Stomach (tissue), 4 donors: ENCODE data around the gene PUS3.

ENCODE experiments used
- POLR2A ChIP-seq, 4 donors: fragments of 450-650 bp; IDR thresholded peaks; one replicate each; pipeline ENCODE4 v1.6.1; 2016; ENCODE audit warnings: antibody characterized with exemption in 4 of 4, control low read depth in 2 of 4, mild to moderate bottlenecking in 1 of 4, moderate library complexity in 1 of 4
- TF ChIP-seq, protein P1 (sequence below), 7 experiments: fragments of 450-650 bp in 4 of 7; fragments of 200-600 bp in 3 of 7; sonication (generic) in 3 of 7; IDR thresholded peaks; one replicate each; pipeline ENCODE4 v1.5.1; 2016 to 2019; ENCODE audit warnings: antibody characterized with exemption in 7 of 7, control low read depth in 2 of 7, mild to moderate bottlenecking in 1 of 7

- TF ChIP-seq, protein P1, sequence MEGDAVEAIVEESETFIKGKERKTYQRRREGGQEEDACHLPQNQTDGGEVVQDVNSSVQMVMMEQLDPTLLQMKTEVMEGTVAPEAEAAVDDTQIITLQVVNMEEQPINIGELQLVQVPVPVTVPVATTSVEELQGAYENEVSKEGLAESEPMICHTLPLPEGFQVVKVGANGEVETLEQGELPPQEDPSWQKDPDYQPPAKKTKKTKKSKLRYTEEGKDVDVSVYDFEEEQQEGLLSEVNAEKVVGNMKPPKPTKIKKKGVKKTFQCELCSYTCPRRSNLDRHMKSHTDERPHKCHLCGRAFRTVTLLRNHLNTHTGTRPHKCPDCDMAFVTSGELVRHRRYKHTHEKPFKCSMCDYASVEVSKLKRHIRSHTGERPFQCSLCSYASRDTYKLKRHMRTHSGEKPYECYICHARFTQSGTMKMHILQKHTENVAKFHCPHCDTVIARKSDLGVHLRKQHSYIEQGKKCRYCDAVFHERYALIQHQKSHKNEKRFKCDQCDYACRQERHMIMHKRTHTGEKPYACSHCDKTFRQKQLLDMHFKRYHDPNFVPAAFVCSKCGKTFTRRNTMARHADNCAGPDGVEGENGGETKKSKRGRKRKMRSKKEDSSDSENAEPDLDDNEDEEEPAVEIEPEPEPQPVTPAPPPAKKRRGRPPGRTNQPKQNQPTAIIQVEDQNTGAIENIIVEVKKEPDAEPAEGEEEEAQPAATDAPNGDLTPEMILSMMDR (IDR thresholded peaks at IDR 0.05) = no peak
- TF ChIP-seq POLR2A (IDR thresholded peaks at IDR 0.05) = no peak
Measured at GRCh38 chr11:125944350-125945010, 41.5 kb upstream of the PUS3 start.
